Measurements from ENCODE around the gene GATAD2B. TPM values are rescaled to one million over a fixed set of nuclear protein-coding genes. Genes with fewer than 3 reads are reported as not detected.
A peak's percentile ranks its signal among the peaks of the same experiment; 100 is the strongest.

Gene GATAD2B
- total and polyA plus RNA-seq, 4 donors, result 4.6 to 41.7 (median 13.4) TPM

GRCh38 chr1:153805886-153806719 lies 116.7 kb downstream of the GATAD2B start:
- Histone ChIP-seq H3K36me3 (ENCODE audit: control insufficient read depth in 4 of 4, insufficient read depth in 4 of 4, low read length in 4 of 4) (peaks cover 17 to 31% (median 22%) of the 10 kb centered on the region in 4 donors), H3K4me1 (ENCODE audit: control insufficient read depth in 5 of 5, insufficient read depth in 5 of 5, low read length in 5 of 5) (peaks cover 0 to 12% (median 0%) of the 10 kb centered on the region in 5 donors), H3K4me3 (no peak overlapping the region), H3K27me3 (ENCODE audit: control insufficient read depth in 3 of 3, insufficient read depth in 3 of 3, low read length in 2 of 3) (no peaks in the 10 kb centered on the region), H3K27ac (ENCODE audit: low read depth in 1 of 2, low read length in 1 of 2) (peak overlapping the region in 1 of 2 donors; percentile 86), H3K9ac (ENCODE audit: insufficient read depth in 1 of 2, low read length in 2 of 2) (no peak overlapping the region), H3K9me3 (ENCODE audit: control insufficient read depth in 4 of 4, insufficient read depth in 3 of 4, low read length in 3 of 4) (no peaks in the 10 kb centered on the region)
- WGBS, 2 donors, result 64 to 72% methylated on average over 11 of the region's 11 CpGs
- DNase-seq, result no peak
- no peak for TF ChIP-seq CTCF (IDR thresholded peaks at IDR 0.05; ENCODE audit: control extremely low read depth, extremely low read depth)
- ATAC-seq (ENCODE audit: insufficient read depth, low FRiP score), result no peak

GRCh38 chr1:153805042-153805745 lies 117.6 kb downstream of the GATAD2B start:
- Histone ChIP-seq H3K9ac (ENCODE audit: insufficient read depth in 1 of 2, low read length in 2 of 2) (no peak overlapping the region), H3K4me3 (no peak overlapping the region), H3K27ac (ENCODE audit: low read depth in 1 of 2, low read length in 1 of 2) (peak overlapping the region; percentile 65 to 90), H3K27me3 (ENCODE audit: control insufficient read depth in 3 of 3, insufficient read depth in 3 of 3, low read length in 2 of 3) (no peaks in the 10 kb centered on the region), H3K9me3 (ENCODE audit: control insufficient read depth in 4 of 4, insufficient read depth in 3 of 4, low read length in 3 of 4) (no peaks in the 10 kb centered on the region), H3K36me3 (ENCODE audit: control insufficient read depth in 4 of 4, insufficient read depth in 4 of 4, low read length in 4 of 4) (peaks cover 15 to 24% (median 18%) of the 10 kb centered on the region in 4 donors), H3K4me1 (ENCODE audit: control insufficient read depth in 5 of 5, insufficient read depth in 5 of 5, low read length in 5 of 5) (peaks cover 0 to 12% (median 0%) of the 10 kb centered on the region in 5 donors)
- TF ChIP-seq CTCF (IDR thresholded peaks at IDR 0.05; ENCODE audit: control extremely low read depth, extremely low read depth), result no peak
- WGBS, 2 donors, result 44 to 52% methylated on average over 5 of the region's 5 CpGs
- DNase-seq (peak in 1 of 3 donors; percentile 39), ATAC-seq (ENCODE audit: insufficient read depth, low FRiP score) (peak; percentile 87)

GRCh38 chr1:153804112-153804511 lies 118.7 kb downstream of the GATAD2B start:
- H3K9ac ChIP-seq (ENCODE audit: insufficient read depth in 1 of 2, low read length in 2 of 2), result no peak overlapping the region

More at GRCh38 chr1:153804112-153804511, 118.7 kb downstream of the GATAD2B start:
- no peaks in the 10 kb centered on the region for H3K9me3 ChIP-seq (ENCODE audit: control insufficient read depth in 4 of 4, insufficient read depth in 3 of 4, low read length in 3 of 4)
- no peaks in the 10 kb centered on the region for H3K27me3 ChIP-seq (ENCODE audit: control insufficient read depth in 3 of 3, insufficient read depth in 3 of 3, low read length in 2 of 3)
- DNase-seq (no peak), ATAC-seq (ENCODE audit: insufficient read depth, low FRiP score) (no peak)
- H3K4me1 ChIP-seq (ENCODE audit: control insufficient read depth in 5 of 5, insufficient read depth in 5 of 5, low read length in 5 of 5), result peaks cover 0 to 12% (median 0%) of the 10 kb centered on the region in 5 donors
- H3K27ac ChIP-seq (ENCODE audit: low read depth in 1 of 2, low read length in 1 of 2), result no peak overlapping the region
- H3K4me3 ChIP-seq, result no peak overlapping the region
- peaks cover 10 to 16% (median 12%) of the 10 kb centered on the region in 4 donors for H3K36me3 ChIP-seq (ENCODE audit: control insufficient read depth in 4 of 4, insufficient read depth in 4 of 4, low read length in 4 of 4)
- 62 to 79% methylated on average over 2 of the region's 2 CpGs for WGBS, 2 donors
- TF ChIP-seq CTCF (IDR thresholded peaks at IDR 0.05; ENCODE audit: control extremely low read depth, extremely low read depth), result no peak

All from lung (tissue), 12 donors.